GM18909 (cell line): ENCODE data around the gene NR2E3.

ENCODE experiments used
- ATAC-seq: cut with Tn5 transposase; IDR thresholded peaks from one replicate; pipeline ENCODE4 v1.9.1; 2021; ENCODE audit warnings: mild to moderate bottlenecking; ENCODE audit not compliant: unreplicated experiment, poor library complexity

The NR2E3 gene

GRCh38 chr15:71810256-71811035, at the start of gene NR2E3:
Gene NR2E3 (plus strand): TSS chr15:71810554. CDS start chr15:71810744, 190 bp downstream.
- no peak for ATAC-seq

- ATAC-seq: no peak
Observed at GRCh38 chr15:71760852-71761251, 49.5 kb upstream of the NR2E3 start.

- no peak for ATAC-seq
Observed at GRCh38 chr15:71761649-71762048, 48.7 kb upstream of the NR2E3 start.

GRCh38 chr15:71768184-71768583, 42.2 kb upstream of the NR2E3 start:
- ATAC-seq: no peak

- ATAC-seq: no peak
Observed at GRCh38 chr15:71773206-71773859, 37.0 kb upstream of the NR2E3 start.

- no peak for ATAC-seq
Observed at GRCh38 chr15:71775856-71776255, 34.5 kb upstream of the NR2E3 start.

- ATAC-seq: no peak
Observed at GRCh38 chr15:71776304-71776703, 34.0 kb upstream of the NR2E3 start.

GRCh38 chr15:71777216-71777943, 33.0 kb upstream of the NR2E3 start:
- ATAC-seq: no peak

- ATAC-seq: no peak
Observed at GRCh38 chr15:71779073-71779797, 31.1 kb upstream of the NR2E3 start.

GRCh38 chr15:71780115-71780976, 30.0 kb upstream of the NR2E3 start:
- ATAC-seq: peak; percentile 64

- no peak for ATAC-seq
Observed at GRCh38 chr15:71781179-71781964, 29.0 kb upstream of the NR2E3 start.

GRCh38 chr15:71781965-71782265, 28.4 kb upstream of the NR2E3 start:
- ATAC-seq: no peak

- ATAC-seq: no peak
Observed at GRCh38 chr15:71782422-71783165, 27.8 kb upstream of the NR2E3 start.

GRCh38 chr15:71784719-71785118, 25.6 kb upstream of the NR2E3 start:
- no peak for ATAC-seq

GRCh38 chr15:71785996-71786395, 24.4 kb upstream of the NR2E3 start:
- ATAC-seq: no peak

GRCh38 chr15:71786673-71787072, 23.7 kb upstream of the NR2E3 start:
- ATAC-seq: no peak

GRCh38 chr15:71788646-71789579, 21.4 kb upstream of the NR2E3 start:
- no peak for ATAC-seq
